Endothelial cell of umbilical vein (primary cell): ENCODE measurements around the gene RPS6KL1. TPM values are rescaled to one million over a fixed set of nuclear protein-coding genes. Genes with fewer than 3 reads are reported as not detected.

Experiments
- BruUV-seq: library from RNA; stranded (reverse); fragments of 400-500 nt; replicated peaks from 2 replicates; lab custom pipeline; 2021; lab: Mats Ljungman, UMichigan
- CTCF ChIA-PET: fragments of 300-600, 350-600 bp; sonication (Branson Sonifier 250); formaldehyde crosslinking; loops from one replicate; lab custom pipeline; 2021; ENCODE audit warnings: antibody characterized with exemption, inconsistent platforms; lab: Charles Lee
- POLR2A ChIA-PET: fragments of 300-600, 350-600 bp; sonication (Branson Sonifier 250); formaldehyde crosslinking; loops from one replicate; lab custom pipeline; 2021; ENCODE audit warnings: antibody characterized with exemption, inconsistent platforms; lab: Charles Lee
- DNase-seq: peaks from one replicate; pipeline ENCODE4 v3.0.0-alpha.2; 2011; ENCODE audit warnings: low read depth, low spot score
- FAIRE-seq: peaks from 2 replicates; lab custom pipeline; 2011; peaks lifted over from hg19 to GRCh38; lab: Jason Lieb, UNC
- H2AFZ ChIP-seq: 2 replicates; pipeline ENCODE4 v1.6.0; 2012; ENCODE audit warnings: low read depth, low read length, control low read depth, inconsistent platforms
- H3K27ac ChIP-seq: 2 replicates; pipeline ENCODE4 v1.5.1; 2011; ENCODE audit warnings: low read depth, mild to moderate bottlenecking, control low read depth, low read length, moderate library complexity; ENCODE audit not compliant: insufficient read depth
- H3K27me3 ChIP-seq, 2 experiments: 2 replicates each; pipeline versions ENCODE4 v1.6.0 to v1.6.1; 2011; ENCODE audit warnings: low read length in 2 of 2, mixed read lengths in 1 of 2; ENCODE audit not compliant: control insufficient read depth in 2 of 2, insufficient read depth in 2 of 2
- H3K36me3 ChIP-seq, 2 experiments: 2 replicates in 1 of 2; 3 replicates in 1 of 2; pipeline ENCODE4 v1.5.1; 2011; ENCODE audit warnings: low read length in 2 of 2, mild to moderate bottlenecking in 1 of 2, moderate library complexity in 1 of 2; ENCODE audit not compliant: control insufficient read depth in 2 of 2, insufficient read depth in 2 of 2; ENCODE audit errors: extremely low read depth in 1 of 2
- H3K4me1 ChIP-seq: 3 replicates; pipeline ENCODE4 v1.5.1; 2011; ENCODE audit warnings: mild to moderate bottlenecking, low read length; ENCODE audit not compliant: control insufficient read depth, insufficient read depth; ENCODE audit errors: extremely low read depth
- H3K4me2 ChIP-seq: 2 replicates; pipeline ENCODE4 v1.6.1; 2011; ENCODE audit warnings: low read length, control low read depth, mixed read lengths; ENCODE audit not compliant: insufficient read depth
- H3K4me3 ChIP-seq, 3 experiments: fragments of 200-600 bp in 1 of 3; sonication (generic), shearing (Covaris generic) in 1 of 3; replicated peaks in 1 of 3; 2 replicates each; pipeline ENCODE4 v1.5.1; 2011 to 2016; ENCODE audit warnings: control low read depth in 3 of 3, low read length in 3 of 3, mild to moderate bottlenecking in 2 of 3, inconsistent platforms in 1 of 3, low read depth in 1 of 3, moderate library complexity in 1 of 3; ENCODE audit not compliant: insufficient read depth in 1 of 3
- H3K79me2 ChIP-seq: 2 replicates; pipeline ENCODE4 v1.6.0; 2012; ENCODE audit warnings: low read length, inconsistent platforms; ENCODE audit not compliant: control insufficient read depth, insufficient read depth
- H3K9ac ChIP-seq: replicated peaks from 2 replicates; pipeline ENCODE3; 2011; ENCODE audit warnings: low read length, control low read depth; ENCODE audit not compliant: insufficient read depth; ENCODE audit errors: extremely low read depth
- H3K9me1 ChIP-seq: replicated peaks from 3 replicates; pipeline ENCODE4 v1.6.0; 2011; ENCODE audit warnings: mild to moderate bottlenecking, low read length; ENCODE audit not compliant: control insufficient read depth, insufficient read depth; ENCODE audit errors: extremely low read depth
- H3K9me3 ChIP-seq: replicated peaks from 2 replicates; pipeline ENCODE4 v1.5.1; 2012; ENCODE audit warnings: low read length, inconsistent platforms; ENCODE audit not compliant: control insufficient read depth, insufficient read depth
- H4K20me1 ChIP-seq: replicated peaks from 2 replicates; pipeline ENCODE3; 2011; ENCODE audit warnings: mild to moderate bottlenecking, low read length; ENCODE audit not compliant: control insufficient read depth, insufficient read depth; ENCODE audit errors: extremely low read depth
- EZH2 ChIP-seq: IDR thresholded peaks from 2 replicates; pipeline ENCODE4 v1.6.1; 2012; ENCODE audit warnings: borderline replicate concordance, low read depth, mild to moderate bottlenecking, moderate library complexity, low read length, inconsistent platforms; ENCODE audit not compliant: severe bottlenecking
- FOS ChIP-seq: IDR thresholded peaks from 2 replicates; pipeline ENCODE4 v1.6.1; 2011; ENCODE audit warnings: mild to moderate bottlenecking, low read length, moderate library complexity, borderline replicate concordance; ENCODE audit not compliant: insufficient read depth
- GATA2 ChIP-seq: IDR thresholded peaks from 2 replicates; pipeline ENCODE4 v1.7.0; 2011; ENCODE audit warnings: low read depth, mild to moderate bottlenecking, moderate library complexity, mixed read lengths, low read length; ENCODE audit not compliant: insufficient read length, insufficient read depth
- JUN ChIP-seq: IDR thresholded peaks from 2 replicates; pipeline ENCODE4 v1.6.1; 2011; ENCODE audit warnings: borderline replicate concordance, low read depth; ENCODE audit not compliant: insufficient read length, insufficient read depth
- MYC ChIP-seq: IDR thresholded peaks from one replicate; pipeline ENCODE4 v1.6.1; 2011; ENCODE audit warnings: mild to moderate bottlenecking, low read depth, low read length
- POLR2A ChIP-seq: IDR thresholded peaks from 2 replicates; pipeline ENCODE4 v1.6.1; 2012; ENCODE audit warnings: low read depth, mild to moderate bottlenecking, control low read depth, low read length
- dilution Hi-C: fragments of 300-500 bp; cut with MboI; formaldehyde crosslinking; loops from one replicate; pipeline ENCODE4 v1.15.0; 2019; ENCODE audit warnings: low sequenced_read_pairs; ENCODE audit not compliant: extremely low pct_ligation_motif_present
- intact Hi-C: fragments of 100-400 bp; cut with micrococcal nuclease; formaldehyde crosslinking; loops from one replicate; pipeline ENCODE4 v1.10.0; 2022
- polyA plus RNA-seq, 4 experiments: library from polyadenylated mRNA; depleted of rRNA in 3 of 4; stranded (reverse) in 3 of 4; unstranded in 1 of 4; fragments of >200 nt; gene quantifications; 2 replicates each; pipeline versions ENCODE4 v1.2.1 to v1.2.3, GENCODE V29; 2011 to 2012; ENCODE audit warnings: missing spikeins in 1 of 4
- total RNA-seq: library from RNA; stranded (reverse); gene quantifications from 2 replicates; pipeline ENCODE4 v1.2.3, GENCODE V29; 2021
- TF ChIP-seq, protein P1 (sequence below), 2 donors: IDR thresholded peaks; 1 replicate in 1 of 2; 2 replicates in 1 of 2; pipeline ENCODE4 v1.5.1; 2011; ENCODE audit warnings: low read length in 2 of 2, mild to moderate bottlenecking in 2 of 2, moderate library complexity in 2 of 2, control low read depth in 1 of 2, inconsistent platforms in 1 of 2, low read depth in 1 of 2; ENCODE audit not compliant: insufficient read depth in 1 of 2; ENCODE audit errors: extremely low read depth in 1 of 2

RPS6KL1 gene
- total and polyA plus RNA-seq, 2 donors (not counting 3 experiments of a cell fraction or from before 2014, with no cell fraction given), result 10.2 to 23.8 TPM

- Histone ChIP-seq H3K4me3 (no peak overlapping the region), H3K9me1 (no peaks in the 10 kb centered on the region), H3K79me2 (no peaks in the 10 kb centered on the region), H3K27me3 (no peaks in the 10 kb centered on the region), H3K4me2 (no peak overlapping the region), H4K20me1 (no peaks in the 10 kb centered on the region), H3K36me3 (no peaks in the 10 kb centered on the region), H3K9ac (no peak overlapping the region), H2AFZ (no peak overlapping the region), H3K4me1 (no peaks in the 10 kb centered on the region), H3K27ac (no peak overlapping the region), H3K9me3 (no peaks in the 10 kb centered on the region)
- dilution Hi-C loops, result no loop called here
- no TSS peak for BruUV-seq
- DNase-seq, result no peak
- POLR2A ChIA-PET, result no interaction called here
- TF ChIP-seq POLR2A, result no peak
- TF ChIP-seq FOS, result no peak
- no peak for TF ChIP-seq JUN
- TF ChIP-seq, protein P1, sequence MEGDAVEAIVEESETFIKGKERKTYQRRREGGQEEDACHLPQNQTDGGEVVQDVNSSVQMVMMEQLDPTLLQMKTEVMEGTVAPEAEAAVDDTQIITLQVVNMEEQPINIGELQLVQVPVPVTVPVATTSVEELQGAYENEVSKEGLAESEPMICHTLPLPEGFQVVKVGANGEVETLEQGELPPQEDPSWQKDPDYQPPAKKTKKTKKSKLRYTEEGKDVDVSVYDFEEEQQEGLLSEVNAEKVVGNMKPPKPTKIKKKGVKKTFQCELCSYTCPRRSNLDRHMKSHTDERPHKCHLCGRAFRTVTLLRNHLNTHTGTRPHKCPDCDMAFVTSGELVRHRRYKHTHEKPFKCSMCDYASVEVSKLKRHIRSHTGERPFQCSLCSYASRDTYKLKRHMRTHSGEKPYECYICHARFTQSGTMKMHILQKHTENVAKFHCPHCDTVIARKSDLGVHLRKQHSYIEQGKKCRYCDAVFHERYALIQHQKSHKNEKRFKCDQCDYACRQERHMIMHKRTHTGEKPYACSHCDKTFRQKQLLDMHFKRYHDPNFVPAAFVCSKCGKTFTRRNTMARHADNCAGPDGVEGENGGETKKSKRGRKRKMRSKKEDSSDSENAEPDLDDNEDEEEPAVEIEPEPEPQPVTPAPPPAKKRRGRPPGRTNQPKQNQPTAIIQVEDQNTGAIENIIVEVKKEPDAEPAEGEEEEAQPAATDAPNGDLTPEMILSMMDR (IDR thresholded peaks at IDR 0.05; ENCODE audit: extremely low read depth in 1 of 2, insufficient read depth in 1 of 2, low read depth in 1 of 2, low read length in 2 of 2), result no peak
- TF ChIP-seq GATA2, result no peak
- TF ChIP-seq EZH2, result no peak
- TF ChIP-seq MYC, result no peak
- CTCF ChIA-PET, result interaction anchor here (0.6 to 12.3 kb wide), 6 partner anchors 8 to 247 kb away, joined by 3 to 468 read pairs (median 4); no protein-coding TSS in a partner anchor
- FAIRE-seq, result no peak
- intact Hi-C loops, result no loop called here
Measured at GRCh38 chr14:74856366-74856765, 66.7 kb downstream of the RPS6KL1 start.
